DOHH2 (cell line): ENCODE measurements around the gene DESI2.
"Not testable (repeated sequence)": the region's sequence is repeated elsewhere in the genome, so short reads cannot be mapped to it uniquely, and the experiment has no call there.

Experiments
- H3F3A ChIP-seq: fragments of 200-600 bp; sonication (generic), shearing (Covaris generic); 2 replicates; pipeline ENCODE4 v1.6.0; 2016; ENCODE audit warnings: antibody characterized with exemption, mild to moderate bottlenecking; ENCODE audit not compliant: control insufficient read depth, insufficient read depth
- H3K27ac ChIP-seq: fragments of 200-600 bp; sonication (generic); 2 replicates; pipeline ENCODE4 v1.5.1; 2014; ENCODE audit warnings: low read depth, mild to moderate bottlenecking, low read length, moderate library complexity
- H3K27me3 ChIP-seq: fragments of 200-600 bp; sonication (generic); 2 replicates; pipeline ENCODE4 v1.6.1; 2014; ENCODE audit warnings: mild to moderate bottlenecking, low read length, mixed read lengths; ENCODE audit not compliant: control insufficient read depth
- H3K36me3 ChIP-seq: fragments of 200-600 bp; sonication (generic); 2 replicates; pipeline ENCODE4 v1.6.1; 2014; ENCODE audit warnings: mild to moderate bottlenecking, low read length, moderate library complexity, mixed read lengths; ENCODE audit not compliant: control insufficient read depth
- H3K4me1 ChIP-seq: fragments of 200-600 bp; sonication (generic); 2 replicates; pipeline ENCODE4 v1.6.1; 2014; ENCODE audit warnings: mild to moderate bottlenecking, low read length, mixed read lengths; ENCODE audit not compliant: control insufficient read depth
- H3K4me2 ChIP-seq: fragments of 200-600 bp; sonication (generic); 2 replicates; pipeline ENCODE4 v1.6.0; 2014; ENCODE audit warnings: mild to moderate bottlenecking, low read length, moderate library complexity
- H3K4me3 ChIP-seq: fragments of 200-600 bp; sonication (generic); 2 replicates; pipeline ENCODE4 v1.5.1; 2014; ENCODE audit warnings: mild to moderate bottlenecking, low read length, mixed read lengths
- H3K79me2 ChIP-seq: fragments of 200-600 bp; sonication (generic); 2 replicates; pipeline ENCODE4 v1.6.1; 2014; ENCODE audit warnings: mild to moderate bottlenecking, low read length, mixed read lengths; ENCODE audit not compliant: control insufficient read depth
- H3K9me2 ChIP-seq: fragments of 200-600 bp; sonication (generic); replicated peaks from 2 replicates; pipeline ENCODE4 v1.6.1; 2014; ENCODE audit warnings: mild to moderate bottlenecking, low read length, mixed read lengths; ENCODE audit not compliant: control insufficient read depth
- H3K9me3 ChIP-seq: fragments of 200-600 bp; sonication (generic); 2 replicates; pipeline ENCODE4 v1.6.1; 2014; ENCODE audit warnings: antibody characterized with exemption, low read length, mixed read lengths; ENCODE audit not compliant: control insufficient read depth, insufficient read depth
- H4K20me1 ChIP-seq: fragments of 200-600 bp; sonication (generic); 2 replicates; pipeline ENCODE4 v1.6.0; 2014; ENCODE audit warnings: low read depth, mild to moderate bottlenecking, antibody characterized with exemption, low read length, moderate library complexity; ENCODE audit not compliant: control insufficient read depth, insufficient read depth
- CTCF ChIP-seq: fragments of 200-600 bp; sonication (generic); IDR thresholded peaks from one replicate; pipeline ENCODE4 v1.5.1; 2014; ENCODE audit warnings: antibody characterized with exemption, mild to moderate bottlenecking, low read depth, low read length; ENCODE audit not compliant: poor library complexity, severe bottlenecking
- EZH2phosphoT487 ChIP-seq: fragments of 200-600 bp; sonication (generic); IDR thresholded peaks from 2 replicates; pipeline ENCODE4 v1.6.1; 2017; ENCODE audit warnings: borderline replicate concordance, mild to moderate bottlenecking, antibody characterized with exemption, low read length, moderate library complexity, mixed read lengths

Gene DESI2

GRCh38 chr1:244675167-244675566, 22.2 kb downstream of the DESI2 start:
- Histone ChIP-seq H3K4me1 (peaks cover 21% of the 10 kb centered on the region), H3K79me2 (peaks cover 94% of the 10 kb centered on the region), H3K4me2 (no peak overlapping the region), H3K27ac (no peak overlapping the region), H3K36me3 (peaks cover 37% of the 10 kb centered on the region), H3K9me3 (no peaks in the 10 kb centered on the region), H3K27me3 (no peaks in the 10 kb centered on the region), H4K20me1 (no peaks in the 10 kb centered on the region), H3F3A (0 out of 2 replicates have a peak, but pooled peaks cover 3% of the 10 kb centered on the region), H3K4me3 (no peak overlapping the region), H3K9me2 (no peaks in the 10 kb centered on the region)
- TF ChIP-seq EZH2phosphoT487 = no peak
- TF ChIP-seq CTCF = no peak

- H3K79me2 ChIP-seq = peaks cover 93% of the 10 kb centered on the region
Observed at GRCh38 chr1:244678697-244679096, 25.8 kb downstream of the DESI2 start.

GRCh38 chr1:244680667-244681066, 27.7 kb downstream of the DESI2 start:
- Histone ChIP-seq H3K9me3 (no peaks in the 10 kb centered on the region), H3F3A (peaks cover 7% of the 10 kb centered on the region; the same call in 1 of the 2 replicates), H3K36me3 (peaks cover 35% of the 10 kb centered on the region), H3K27ac (no peak overlapping the region), H3K9me2 (no peaks in the 10 kb centered on the region), H3K79me2 (peaks cover 83% of the 10 kb centered on the region), H4K20me1 (no peaks in the 10 kb centered on the region), H3K27me3 (no peaks in the 10 kb centered on the region), H3K4me3 (no peak overlapping the region), H3K4me1 (no peaks in the 10 kb centered on the region), H3K4me2 (no peak overlapping the region)
- TF ChIP-seq CTCF (no peak), EZH2phosphoT487 (no peak)

More at GRCh38 chr1:244678697-244679096, 25.8 kb downstream of the DESI2 start:
- Histone ChIP-seq H3K9me2 (no peaks in the 10 kb centered on the region), H3K4me2 (no peak overlapping the region), H3K36me3 (peaks cover 37% of the 10 kb centered on the region), H3K4me3 (no peak overlapping the region), H3K27me3 (no peaks in the 10 kb centered on the region), H4K20me1 (no peaks in the 10 kb centered on the region), H3F3A (no peaks in the 10 kb centered on the region), H3K9me3 (no peaks in the 10 kb centered on the region), H3K27ac (no peak overlapping the region), H3K4me1 (peaks cover 12% of the 10 kb centered on the region; the same call in 1 of the 2 replicates)
- TF ChIP-seq EZH2phosphoT487 (no peak), CTCF (no peak)

- not testable (repeated sequence) for H3K4me1 ChIP-seq, H4K20me1 ChIP-seq, H3K27me3 ChIP-seq, H3K4me2 ChIP-seq, H3F3A ChIP-seq, H3K4me3 ChIP-seq, H3K9me2 ChIP-seq, H3K27ac ChIP-seq, H3K9me3 ChIP-seq
- Histone ChIP-seq H3K36me3 (peaks cover 48% of the 10 kb centered on the region), H3K79me2 (peaks cover 77% of the 10 kb centered on the region)
Observed at GRCh38 chr1:244682087-244682486, 29.2 kb downstream of the DESI2 start.
